Esophagus squamous epithelium (tissue), 5 donors: ENCODE data around the gene FCRL2. TPM values are rescaled to one million over a fixed set of nuclear protein-coding genes. Genes with fewer than 3 reads are reported as not detected.

Source experiments
- DNase-seq: peaks from one replicate; lab custom pipeline; 2025; lab: John Stamatoyannopoulos, UW
- H3K27ac ChIP-seq, 4 donors: fragments of 200-600 bp; sonication (generic); one replicate each; pipeline ENCODE4 v1.5.1; 2016 to 2019; ENCODE audit warnings: mild to moderate bottlenecking in 1 of 4
- H3K27me3 ChIP-seq, 4 donors: fragments of 200-600 bp; sonication (generic); 1 replicate in 3 of 4; 2 replicates in 1 of 4; pipeline versions ENCODE4 v1.5.1 to v1.6.0; 2017 to 2021; ENCODE audit warnings: antibody characterized with exemption in 1 of 4
- H3K36me3 ChIP-seq, 3 donors: fragments of 200-600 bp; sonication (generic); one replicate each; pipeline ENCODE4 v1.5.1; 2016 to 2019
- H3K4me1 ChIP-seq, 3 donors: fragments of 200-600 bp; sonication (generic); one replicate each; pipeline ENCODE4 v1.5.1; 2017 to 2019
- H3K4me3 ChIP-seq, 4 donors: fragments of 200-600 bp; sonication (generic); 1 replicate in 3 of 4; 2 replicates in 1 of 4; pipeline ENCODE4 v1.5.1; 2016 to 2019; ENCODE audit warnings: mild to moderate bottlenecking in 2 of 4, moderate library complexity in 1 of 4
- H3K9me3 ChIP-seq, 3 donors: fragments of 200-600 bp; sonication (generic); one replicate each; pipeline ENCODE4 v1.5.1; 2016 to 2019
- POLR2A ChIP-seq, 4 donors: fragments of 450-650 bp; IDR thresholded peaks; one replicate each; pipeline ENCODE4 v1.6.1; 2017; ENCODE audit warnings: antibody characterized with exemption in 4 of 4, mild to moderate bottlenecking in 4 of 4, moderate library complexity in 3 of 4
- WGBS, 2 donors: methylation state at CpG; one replicate each; pipeline ENCODE4 v1.1.5; 2018; 5-methylcytosine and 5-hydroxymethylcytosine counted together
- intact Hi-C: fragments of 100-400 bp; cut with DNase I; formaldehyde crosslinking; loops from one replicate; pipeline ENCODE4 v1.15.0; 2022
- total RNA-seq, 4 donors: library from RNA; depleted of rRNA; stranded (reverse); fragments of >200 nt; gene quantifications; one replicate each; pipeline ENCODE4 v1.1.0, GENCODE V29; 2016
- TF ChIP-seq, protein P1 (sequence below), 6 experiments: fragments of 450-650 bp in 4 of 6; fragments of 200-600 bp in 2 of 6; sonication (generic) in 2 of 6; IDR thresholded peaks; one replicate each; pipeline ENCODE4 v1.5.1; 2016 to 2019; ENCODE audit warnings: antibody characterized with exemption in 6 of 6, mild to moderate bottlenecking in 4 of 6, moderate library complexity in 4 of 6
- donor health status: DM: yes; HTN: yes; CAD: no.

The FCRL2 gene
- total RNA-seq, 4 donors from 2014 or later: 0.19 to 0.32 TPM; not detected in 2

DNA sequence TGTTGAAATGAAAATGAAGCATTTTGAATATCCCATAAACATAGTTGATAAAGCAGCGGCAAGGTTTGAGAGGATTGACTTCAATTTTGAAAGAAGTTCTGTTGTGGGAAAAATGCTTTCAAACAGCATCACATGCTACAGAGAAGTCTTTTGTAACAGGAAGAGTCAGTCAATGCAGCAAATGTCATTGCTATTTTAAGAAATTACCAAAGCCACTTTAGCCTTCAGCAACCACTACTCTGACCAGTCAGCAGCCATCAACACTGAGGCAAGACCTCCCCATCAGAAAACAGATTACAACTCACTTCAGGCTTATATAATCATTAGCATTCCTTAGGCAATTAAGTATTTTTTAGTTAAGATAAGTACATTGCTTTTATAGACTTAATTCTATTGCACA is 42.6 kb downstream of the FCRL2 start:
- WGBS, 2 donors: 68 to 86% methylated on average over 1 of the region's 1 CpG
- intact Hi-C loops: no loop called here
- no peak for DNase-seq
- no peak overlapping the region for H3K27ac ChIP-seq
- TF ChIP-seq, protein P1, sequence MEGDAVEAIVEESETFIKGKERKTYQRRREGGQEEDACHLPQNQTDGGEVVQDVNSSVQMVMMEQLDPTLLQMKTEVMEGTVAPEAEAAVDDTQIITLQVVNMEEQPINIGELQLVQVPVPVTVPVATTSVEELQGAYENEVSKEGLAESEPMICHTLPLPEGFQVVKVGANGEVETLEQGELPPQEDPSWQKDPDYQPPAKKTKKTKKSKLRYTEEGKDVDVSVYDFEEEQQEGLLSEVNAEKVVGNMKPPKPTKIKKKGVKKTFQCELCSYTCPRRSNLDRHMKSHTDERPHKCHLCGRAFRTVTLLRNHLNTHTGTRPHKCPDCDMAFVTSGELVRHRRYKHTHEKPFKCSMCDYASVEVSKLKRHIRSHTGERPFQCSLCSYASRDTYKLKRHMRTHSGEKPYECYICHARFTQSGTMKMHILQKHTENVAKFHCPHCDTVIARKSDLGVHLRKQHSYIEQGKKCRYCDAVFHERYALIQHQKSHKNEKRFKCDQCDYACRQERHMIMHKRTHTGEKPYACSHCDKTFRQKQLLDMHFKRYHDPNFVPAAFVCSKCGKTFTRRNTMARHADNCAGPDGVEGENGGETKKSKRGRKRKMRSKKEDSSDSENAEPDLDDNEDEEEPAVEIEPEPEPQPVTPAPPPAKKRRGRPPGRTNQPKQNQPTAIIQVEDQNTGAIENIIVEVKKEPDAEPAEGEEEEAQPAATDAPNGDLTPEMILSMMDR (IDR thresholded peaks at IDR 0.05): no peak
- no peak for TF ChIP-seq POLR2A (IDR thresholded peaks at IDR 0.05)
- H3K9me3 ChIP-seq: no peaks in the 10 kb centered on the region
- H3K36me3 ChIP-seq: no peaks in the 10 kb centered on the region
- H3K27me3 ChIP-seq: no peaks in the 10 kb centered on the region
- no peaks in the 10 kb centered on the region for H3K4me1 ChIP-seq
- H3K4me3 ChIP-seq: no peak overlapping the region

DNA sequence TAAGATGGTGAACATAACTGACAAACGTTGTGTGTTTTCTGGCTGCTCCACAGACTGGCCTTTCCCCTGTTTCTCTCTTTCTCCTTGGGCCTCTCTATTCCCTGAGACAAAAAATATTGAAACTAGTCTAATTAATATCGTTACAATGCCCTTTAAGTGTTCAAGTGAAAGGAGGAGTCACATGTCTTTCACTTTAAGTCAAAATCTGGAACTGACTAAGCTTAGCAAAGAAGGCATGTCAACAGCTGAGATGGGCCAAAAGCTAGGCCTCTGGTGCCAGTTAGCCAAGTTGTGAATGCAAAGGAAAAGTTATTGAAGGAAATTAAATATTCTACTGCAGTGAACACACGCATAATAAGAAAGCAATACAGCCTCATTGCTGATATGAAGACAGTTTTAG is 44.2 kb downstream of the FCRL2 start:
- Histone ChIP-seq H3K27ac (no peak overlapping the region), H3K36me3 (no peaks in the 10 kb centered on the region), H3K27me3 (no peaks in the 10 kb centered on the region), H3K4me3 (no peak overlapping the region), H3K4me1 (no peaks in the 10 kb centered on the region), H3K9me3 (no peaks in the 10 kb centered on the region)
- no peak for DNase-seq
- WGBS, 2 donors: 41 to 51% methylated on average over 3 of the region's 3 CpGs
- TF ChIP-seq, protein P1 (IDR thresholded peaks at IDR 0.05): no peak
- TF ChIP-seq POLR2A (IDR thresholded peaks at IDR 0.05): no peak
- intact Hi-C loops: no loop called here

DNA sequence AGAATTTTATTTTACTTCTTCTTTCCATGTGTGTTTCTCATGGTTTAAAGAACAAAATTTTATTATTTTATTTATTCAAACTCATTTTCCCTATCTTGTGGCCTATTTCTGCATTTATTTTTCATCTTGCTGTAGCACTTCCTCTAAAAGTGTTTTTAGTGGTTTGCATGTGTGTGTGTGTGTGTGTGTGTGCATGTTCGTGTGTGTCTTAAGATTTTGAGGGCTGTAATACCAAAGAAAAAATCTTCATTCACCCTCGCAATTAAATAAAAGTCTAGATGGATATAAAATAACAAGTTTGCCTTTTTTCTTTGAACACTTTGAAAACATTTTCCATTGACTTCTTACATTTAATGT is 51.7 kb downstream of the FCRL2 start:
- no peak for DNase-seq
- 41 to 51% methylated on average over 2 of the region's 2 CpGs for WGBS, 2 donors
- H3K27ac ChIP-seq: no peak overlapping the region
- H3K4me3 ChIP-seq: no peak overlapping the region
- TF ChIP-seq, protein P1 (IDR thresholded peaks at IDR 0.05): no peak
- TF ChIP-seq POLR2A (IDR thresholded peaks at IDR 0.05): no peak
- no peaks in the 10 kb centered on the region for H3K27me3 ChIP-seq
- H3K9me3 ChIP-seq: peaks cover 0 to 17% (median 10%) of the 10 kb centered on the region in 3 donors
- no peaks in the 10 kb centered on the region for H3K4me1 ChIP-seq
- intact Hi-C loops: no loop called here
- H3K36me3 ChIP-seq: no peaks in the 10 kb centered on the region

DNA sequence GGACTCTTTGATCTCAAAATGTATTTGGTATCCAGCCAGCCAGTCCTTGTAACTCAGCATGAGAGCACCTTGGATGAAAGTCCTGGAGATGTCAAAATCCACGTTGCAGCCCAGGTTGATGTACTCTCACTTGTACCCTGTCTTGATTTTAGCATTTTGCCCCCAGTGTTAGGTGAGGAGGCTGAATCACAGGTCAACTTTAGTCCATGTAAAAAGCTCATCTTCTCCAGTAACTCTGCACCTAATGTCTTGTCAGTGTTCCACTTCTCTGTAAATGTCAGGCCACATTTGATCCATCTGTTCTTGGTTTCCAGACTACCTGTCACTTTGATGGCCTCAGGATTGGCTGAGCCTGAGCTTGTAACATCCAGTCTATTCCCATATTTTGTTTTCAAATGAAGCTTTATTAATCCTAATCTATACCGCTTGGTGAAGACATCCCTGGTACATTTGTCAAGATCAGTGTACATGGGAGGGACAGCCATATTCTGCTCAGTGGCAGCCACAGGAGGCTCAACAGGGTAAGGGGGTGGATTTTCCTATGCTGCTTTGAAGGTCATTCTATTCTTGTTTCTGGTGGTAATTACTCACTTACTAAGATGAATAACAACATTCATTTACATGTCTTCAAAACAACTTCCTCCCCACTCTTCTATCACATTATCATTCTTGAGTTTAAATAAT is 52.3 kb downstream of the FCRL2 start:
- WGBS, 2 donors: 60 to 71% methylated on average over 2 of the region's 2 CpGs
- H3K9me3 ChIP-seq: peaks cover 0 to 17% (median 10%) of the 10 kb centered on the region in 3 donors
- H3K4me1 ChIP-seq: no peaks in the 10 kb centered on the region
- DNase-seq: no peak
- TF ChIP-seq, protein P1 (IDR thresholded peaks at IDR 0.05): no peak
- no peak for TF ChIP-seq POLR2A (IDR thresholded peaks at IDR 0.05)
- no peaks in the 10 kb centered on the region for H3K27me3 ChIP-seq
- no peak overlapping the region for H3K27ac ChIP-seq
- H3K36me3 ChIP-seq: no peaks in the 10 kb centered on the region
- H3K4me3 ChIP-seq: no peak overlapping the region
- intact Hi-C loops: no loop called here

DNA sequence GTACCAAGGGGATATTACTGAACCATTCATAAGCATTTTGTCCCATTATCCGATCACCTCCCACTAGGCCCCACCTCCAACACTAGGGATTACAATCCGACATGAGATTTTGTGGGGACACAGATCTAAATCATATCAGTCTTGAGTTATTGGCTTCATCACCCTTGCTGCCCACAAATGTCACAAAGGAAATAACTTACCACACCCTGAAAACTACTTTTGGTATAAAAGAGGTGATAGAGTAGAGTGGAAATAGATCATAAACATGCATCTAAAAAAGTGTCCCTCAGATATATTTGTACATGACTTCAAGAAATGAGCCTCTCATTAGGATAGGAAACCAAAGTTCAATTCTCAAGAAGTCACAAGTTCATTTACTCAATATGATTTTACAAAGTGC is 53.8 kb downstream of the FCRL2 start:
- no peaks in the 10 kb centered on the region for H3K36me3 ChIP-seq
- DNase-seq: no peak
- no peaks in the 10 kb centered on the region for H3K4me1 ChIP-seq
- WGBS, 2 donors: 73 to 85% methylated on average over 2 of the region's 2 CpGs
- no peak overlapping the region for H3K27ac ChIP-seq
- H3K4me3 ChIP-seq: no peak overlapping the region
- H3K27me3 ChIP-seq: no peaks in the 10 kb centered on the region
- H3K9me3 ChIP-seq: peaks cover 0 to 17% (median 10%) of the 10 kb centered on the region in 3 donors
- TF ChIP-seq, protein P1 (IDR thresholded peaks at IDR 0.05): no peak
- no peak for TF ChIP-seq POLR2A (IDR thresholded peaks at IDR 0.05)
- intact Hi-C loops: no loop called here
